GM19099 (cell line): ENCODE measurements around the gene TAF13.

Experiments
- POLR2A ChIP-seq: IDR thresholded peaks from 3 replicates; pipeline ENCODE4 v1.6.1; 2011; ENCODE audit warnings: low read depth; ENCODE audit not compliant: insufficient read length; ENCODE audit errors: extremely low read depth

TAF13 gene

DNA sequence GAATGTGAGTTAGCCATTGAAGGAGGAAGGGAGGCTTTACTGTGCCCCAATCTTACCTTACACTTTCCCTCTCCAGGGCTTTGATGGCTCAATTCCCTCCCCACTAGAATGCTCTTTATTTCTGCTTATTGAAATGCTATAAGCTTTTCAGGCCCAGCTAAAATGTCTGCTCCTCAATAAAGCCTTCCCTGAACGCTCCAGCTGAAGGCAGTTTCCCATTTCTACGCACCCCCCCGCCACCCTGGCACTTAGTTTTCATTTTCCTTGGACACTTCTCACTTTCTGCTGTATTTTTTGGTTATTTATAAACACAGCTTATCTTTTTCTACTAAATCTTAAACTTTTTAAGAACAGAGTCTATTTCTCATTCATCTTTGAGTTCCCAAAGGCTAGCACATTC, 7.7 kb upstream of the TAF13 start:
- TF ChIP-seq POLR2A = no peak

DNA sequence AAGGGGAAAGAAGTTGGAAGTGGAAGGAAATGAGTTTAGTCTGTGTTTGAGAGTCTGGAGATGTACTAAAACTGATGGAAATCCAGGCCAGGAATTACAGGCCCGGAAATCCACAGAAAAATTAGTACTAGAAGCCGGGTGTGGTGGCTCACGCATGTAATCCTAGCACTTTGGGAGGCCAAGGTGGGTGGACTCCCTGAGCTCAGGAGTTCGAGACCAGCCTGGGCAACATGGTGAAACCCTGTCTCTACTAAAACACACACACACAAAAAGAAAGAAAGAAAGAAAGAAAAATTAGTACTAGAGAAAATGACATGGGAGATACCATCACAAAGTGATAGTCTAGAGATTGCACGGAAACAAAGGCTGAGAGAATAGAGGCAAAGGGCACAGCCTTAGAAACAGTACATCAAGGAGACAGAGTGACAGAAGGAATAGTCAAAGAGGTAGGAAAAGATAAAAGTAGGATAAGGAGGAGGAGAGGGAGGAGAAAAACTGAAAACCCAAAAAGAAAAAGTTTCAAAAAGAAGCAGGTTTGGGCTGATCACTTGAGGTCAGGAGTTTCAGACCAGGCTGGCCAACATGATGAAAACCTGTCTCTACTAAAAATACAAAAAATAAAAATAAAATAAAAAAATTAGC, 4.8 kb upstream of the TAF13 start:
- TF ChIP-seq POLR2A = no peak

DNA sequence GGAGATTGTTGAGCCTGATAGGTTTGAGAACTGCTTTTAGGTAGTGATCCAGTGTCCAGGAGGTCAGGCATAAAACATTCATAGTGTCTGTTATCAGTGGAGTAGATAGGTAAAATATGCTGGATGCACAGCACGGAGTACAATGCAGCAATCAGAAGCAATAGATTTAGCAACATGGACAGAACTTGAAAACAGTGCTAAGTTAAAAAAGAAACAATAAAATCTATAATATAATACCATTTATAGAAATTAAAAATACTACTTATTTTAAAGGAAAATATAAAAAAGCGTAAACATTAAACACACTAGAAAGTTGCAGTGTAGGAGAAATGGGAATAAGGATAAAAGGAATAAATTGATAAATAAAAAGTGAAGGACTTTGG, 3.4 kb upstream of the TAF13 start:
- no peak for TF ChIP-seq POLR2A

DNA sequence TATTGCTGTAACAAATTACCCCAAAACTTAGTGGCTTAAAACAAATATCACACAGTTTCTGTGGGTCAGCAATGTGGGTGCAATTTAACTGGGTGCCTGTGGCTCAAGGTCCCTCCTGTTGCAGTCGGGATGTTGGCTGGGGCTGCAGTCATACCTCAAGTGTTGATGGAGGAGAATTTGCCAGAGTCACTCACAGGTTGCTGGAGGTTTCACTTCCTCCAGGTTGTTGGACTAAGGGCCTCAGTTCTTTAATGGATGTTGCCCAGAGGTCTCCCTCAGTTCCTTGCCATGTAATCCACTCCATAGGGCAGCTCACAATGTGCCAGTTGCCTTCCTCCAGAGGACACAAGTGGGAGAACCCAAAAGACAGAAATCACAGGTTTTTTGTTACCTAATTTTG, 2.5 kb upstream of the TAF13 start:
- no peak for TF ChIP-seq POLR2A

DNA sequence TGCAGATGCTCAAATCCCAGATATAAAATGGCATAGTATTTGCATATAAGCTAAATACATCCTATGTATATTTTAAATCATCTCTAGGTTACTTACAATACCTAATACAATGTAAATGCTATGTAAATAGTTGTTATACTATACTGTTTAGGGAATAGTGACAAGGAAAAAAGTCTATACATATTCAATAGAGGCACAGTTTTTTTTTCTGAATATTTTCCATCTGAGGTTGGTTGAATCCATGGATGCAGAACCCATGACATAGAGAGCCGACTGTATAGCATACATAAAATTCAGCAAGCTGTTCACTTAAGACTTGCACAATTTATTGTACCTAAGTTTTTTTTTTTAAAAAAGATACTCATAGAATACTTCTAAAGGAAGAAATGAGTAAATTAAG, 6.5 kb downstream of the TAF13 start:
- TF ChIP-seq POLR2A = no peak

DNA sequence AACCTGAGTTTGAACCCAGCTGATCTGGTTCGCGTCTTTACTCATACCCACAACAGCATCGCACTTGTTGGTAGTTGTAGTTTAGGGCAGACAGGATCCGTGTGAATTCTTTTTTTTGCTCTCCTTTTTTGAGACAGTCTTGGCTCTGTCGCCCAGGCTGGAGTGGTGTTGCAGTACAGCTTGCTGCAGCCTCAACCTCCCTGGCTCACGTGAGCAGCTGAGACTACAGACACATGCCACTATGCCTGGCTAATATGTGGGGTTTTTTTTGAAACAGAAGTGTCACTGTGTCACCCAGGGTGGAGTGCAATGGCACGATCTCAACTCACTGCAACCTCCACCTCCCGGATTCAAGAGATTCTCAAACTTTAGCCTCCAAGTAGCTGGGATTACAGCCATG, 7.9 kb downstream of the TAF13 start:
- no peak for TF ChIP-seq POLR2A

DNA sequence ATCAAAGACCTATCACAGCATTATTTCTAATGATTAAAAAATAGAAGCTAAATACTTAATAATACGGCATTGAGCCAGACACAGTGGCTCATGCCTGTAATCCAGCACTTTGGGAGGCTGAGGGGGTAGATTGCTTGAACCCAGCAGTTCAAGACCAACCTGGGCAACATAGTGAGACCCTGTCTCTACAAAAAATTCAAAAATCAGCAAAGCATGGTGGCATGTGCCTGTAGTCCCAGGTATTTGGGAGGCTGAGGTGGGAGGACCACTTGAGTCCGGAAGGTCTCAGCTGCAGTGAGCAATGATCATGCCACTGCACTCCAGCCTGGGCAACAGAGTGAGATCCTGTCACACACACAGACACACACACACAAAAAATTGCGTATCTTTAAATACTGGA, 10.7 kb downstream of the TAF13 start:
- no peak for TF ChIP-seq POLR2A

DNA sequence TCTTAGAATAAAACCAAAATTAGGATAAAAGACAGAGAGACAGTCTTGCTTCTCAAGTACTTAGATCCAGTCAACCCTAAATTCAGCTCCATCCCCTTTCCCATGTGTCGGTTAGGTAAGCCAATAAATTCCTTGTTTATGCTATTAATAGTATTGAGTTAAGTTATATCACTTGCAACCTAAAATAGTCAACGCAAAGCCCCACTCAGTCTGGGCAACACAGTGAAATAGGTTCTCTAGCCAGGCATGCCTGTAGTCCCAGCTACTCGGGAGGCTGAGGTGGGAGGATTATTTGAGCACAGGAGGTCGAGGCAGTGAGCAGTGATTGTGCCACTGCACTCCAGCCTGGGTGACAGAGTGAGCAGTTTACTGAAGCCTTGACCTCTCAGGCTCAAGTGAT, 14.6 kb downstream of the TAF13 start:
- TF ChIP-seq POLR2A = no peak

DNA sequence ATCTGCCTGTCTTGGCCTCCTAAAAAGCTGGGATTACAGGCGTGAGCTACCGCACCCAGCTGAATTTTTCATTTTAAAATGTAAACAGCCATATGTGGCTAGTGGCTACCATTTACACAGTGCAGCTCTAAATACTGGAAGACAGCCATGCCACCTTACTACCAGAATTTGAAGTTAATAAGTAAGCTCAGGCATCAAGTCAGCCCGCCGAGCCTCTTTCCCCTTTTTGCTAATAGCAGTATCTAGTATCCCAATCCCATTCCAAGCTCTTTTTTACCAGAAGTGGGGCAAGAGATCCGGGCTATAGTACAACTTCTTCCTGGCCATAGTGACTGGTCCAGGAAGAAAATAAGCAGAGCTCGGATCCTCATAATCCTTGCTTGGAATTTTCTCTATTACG, 15.1 kb downstream of the TAF13 start:
- no peak for TF ChIP-seq POLR2A

DNA sequence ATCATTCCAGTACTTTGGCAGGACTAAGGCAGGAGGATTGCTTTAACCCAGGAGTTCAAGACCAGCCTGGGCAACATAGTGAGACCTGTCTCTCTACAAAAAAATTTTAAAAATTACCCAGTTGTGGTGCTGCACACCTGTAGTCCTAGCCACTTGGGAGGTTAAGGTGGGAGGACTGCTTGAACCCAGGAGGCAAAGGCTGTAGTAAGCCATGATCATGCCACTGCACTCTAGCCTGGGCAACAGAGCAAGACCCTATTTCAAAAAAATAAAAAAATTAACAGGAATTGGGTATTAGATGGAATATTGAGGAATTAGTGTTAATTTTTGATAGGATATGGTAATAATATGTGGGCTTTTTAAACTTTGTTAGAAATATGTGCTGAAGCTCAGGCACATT, 16.8 kb downstream of the TAF13 start:
- TF ChIP-seq POLR2A = no peak

DNA sequence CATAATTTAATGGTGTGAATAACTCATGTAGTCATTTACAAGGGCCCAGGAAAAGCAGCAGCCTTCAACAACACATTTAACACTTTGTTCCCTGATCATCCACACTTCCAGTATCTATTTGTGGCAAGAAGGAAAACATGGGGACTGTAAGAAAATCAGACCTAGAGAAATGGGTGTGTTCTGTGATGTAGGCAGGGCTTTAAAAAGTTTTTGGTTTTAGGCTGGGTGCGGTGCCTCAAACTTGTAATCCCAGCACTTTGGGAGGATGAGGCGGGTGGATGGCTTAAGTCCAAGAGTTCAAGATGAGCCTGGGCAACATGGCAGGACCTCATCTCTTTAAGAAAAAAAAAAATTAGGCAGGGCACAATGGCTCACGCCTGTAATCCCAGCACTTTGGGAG, 19.7 kb downstream of the TAF13 start:
- TF ChIP-seq POLR2A = no peak

DNA sequence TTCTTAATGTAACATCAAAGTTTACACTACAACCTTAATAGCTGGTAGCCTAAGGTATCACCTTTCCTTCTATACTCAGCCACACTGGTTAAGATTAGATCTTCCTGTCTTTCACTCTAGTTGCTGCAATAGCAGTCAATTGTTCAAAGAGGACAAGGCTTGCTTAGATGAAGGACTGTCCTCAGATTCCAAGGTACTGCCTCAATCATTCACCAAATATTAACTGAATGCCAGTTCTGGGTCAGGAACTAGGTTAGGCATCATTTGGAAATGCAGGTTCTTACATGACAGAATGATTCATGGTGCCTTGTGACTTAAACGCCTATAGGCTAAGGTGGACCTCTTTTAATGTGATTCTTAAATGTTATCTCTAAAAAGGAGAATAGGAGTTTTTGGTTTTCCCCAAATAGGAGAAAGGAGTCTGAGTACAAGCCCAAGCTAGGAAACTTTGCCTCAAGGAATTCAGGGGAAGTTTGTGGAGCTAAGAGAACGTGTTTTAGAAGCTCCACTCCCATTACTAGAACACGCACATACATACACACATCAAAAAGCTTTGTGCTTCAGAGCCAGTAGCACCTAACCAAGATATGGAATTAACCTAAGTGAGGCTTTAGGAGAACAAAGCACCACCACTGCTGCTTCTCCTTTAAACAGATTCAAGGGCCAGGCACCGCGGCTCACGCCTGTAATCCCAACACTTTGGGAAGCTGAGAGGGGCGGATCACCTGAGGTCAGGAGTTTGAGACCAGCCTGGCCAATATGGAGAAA, 25.4 kb downstream of the TAF13 start:
- no peak for TF ChIP-seq POLR2A

DNA sequence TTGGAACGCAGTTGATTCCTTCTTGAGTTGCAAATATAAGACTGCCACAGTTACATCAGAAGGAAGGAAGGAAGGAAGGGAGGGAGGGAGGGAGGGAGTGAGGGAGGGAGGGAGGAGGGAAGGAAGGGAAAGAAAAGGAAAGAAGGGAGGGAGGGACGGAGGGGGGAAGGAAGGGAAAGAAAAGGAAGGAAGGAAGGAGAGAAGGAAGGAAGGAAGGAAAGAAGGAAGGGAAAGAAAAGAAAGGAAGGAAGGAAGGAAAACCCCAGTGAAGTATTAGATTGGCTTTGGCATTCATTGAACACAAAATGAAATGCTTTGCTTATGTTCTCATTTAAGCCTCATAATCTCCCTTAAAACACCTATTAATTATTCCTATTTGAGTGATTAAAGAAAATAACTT, 27.5 kb downstream of the TAF13 start:
- no peak for TF ChIP-seq POLR2A

DNA sequence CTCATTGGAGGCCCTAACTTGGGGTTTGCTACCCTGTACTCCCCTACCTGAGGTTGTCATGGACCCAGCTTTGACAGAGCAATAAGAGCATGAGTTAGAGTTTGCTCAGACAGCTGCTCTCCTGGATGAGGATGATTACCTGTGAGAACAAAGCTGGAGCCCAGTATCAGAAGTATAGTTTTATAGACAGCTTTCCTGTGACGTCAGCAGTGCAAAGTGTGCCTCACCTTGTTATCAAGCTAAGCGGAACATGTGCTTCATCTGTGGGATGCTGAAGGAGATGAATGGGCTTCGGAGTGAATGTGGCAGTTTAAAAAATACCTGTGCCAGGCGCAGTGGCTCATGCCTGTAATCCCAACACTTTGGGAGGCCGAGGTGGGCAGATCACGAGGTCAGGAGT, 28.5 kb downstream of the TAF13 start:
- TF ChIP-seq POLR2A = no peak

DNA sequence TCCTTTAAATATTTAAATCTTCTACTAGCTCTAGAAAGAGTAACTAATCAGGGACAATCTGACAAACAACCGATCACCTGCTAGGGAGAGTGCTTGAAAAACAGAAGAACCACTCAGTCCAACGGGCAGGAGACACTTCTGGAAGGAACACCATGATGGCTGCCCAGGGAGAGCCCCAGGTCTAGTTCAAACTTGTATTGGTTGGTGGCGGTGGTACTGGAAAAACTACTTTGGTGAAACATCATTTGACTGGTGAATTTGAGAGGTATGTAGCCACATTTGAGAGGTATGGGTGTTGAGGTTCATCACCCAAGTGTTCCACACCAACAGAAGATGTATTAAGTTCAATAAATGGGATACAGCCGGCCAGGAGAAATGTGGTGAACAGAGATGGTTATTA, 29.1 kb downstream of the TAF13 start:
- no peak for TF ChIP-seq POLR2A

DNA sequence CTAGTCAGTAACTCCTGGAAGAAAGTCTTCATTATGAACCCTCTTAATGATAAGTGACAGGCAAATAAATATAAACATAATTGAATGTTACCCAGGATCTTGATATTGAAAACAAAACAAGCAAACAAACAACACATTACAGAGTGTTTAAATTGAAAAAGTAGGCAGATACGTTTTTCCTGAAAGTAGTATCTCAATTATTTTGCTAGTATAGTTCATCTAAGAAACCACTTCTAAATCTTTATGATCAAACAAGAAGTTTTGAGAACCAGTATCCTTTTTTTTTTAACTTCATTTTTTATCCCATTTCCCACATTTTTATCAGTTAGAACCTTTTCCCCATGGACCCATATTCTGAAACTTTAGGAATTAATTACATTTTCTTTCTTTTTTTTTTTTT, 30.2 kb downstream of the TAF13 start:
- TF ChIP-seq POLR2A = no peak

DNA sequence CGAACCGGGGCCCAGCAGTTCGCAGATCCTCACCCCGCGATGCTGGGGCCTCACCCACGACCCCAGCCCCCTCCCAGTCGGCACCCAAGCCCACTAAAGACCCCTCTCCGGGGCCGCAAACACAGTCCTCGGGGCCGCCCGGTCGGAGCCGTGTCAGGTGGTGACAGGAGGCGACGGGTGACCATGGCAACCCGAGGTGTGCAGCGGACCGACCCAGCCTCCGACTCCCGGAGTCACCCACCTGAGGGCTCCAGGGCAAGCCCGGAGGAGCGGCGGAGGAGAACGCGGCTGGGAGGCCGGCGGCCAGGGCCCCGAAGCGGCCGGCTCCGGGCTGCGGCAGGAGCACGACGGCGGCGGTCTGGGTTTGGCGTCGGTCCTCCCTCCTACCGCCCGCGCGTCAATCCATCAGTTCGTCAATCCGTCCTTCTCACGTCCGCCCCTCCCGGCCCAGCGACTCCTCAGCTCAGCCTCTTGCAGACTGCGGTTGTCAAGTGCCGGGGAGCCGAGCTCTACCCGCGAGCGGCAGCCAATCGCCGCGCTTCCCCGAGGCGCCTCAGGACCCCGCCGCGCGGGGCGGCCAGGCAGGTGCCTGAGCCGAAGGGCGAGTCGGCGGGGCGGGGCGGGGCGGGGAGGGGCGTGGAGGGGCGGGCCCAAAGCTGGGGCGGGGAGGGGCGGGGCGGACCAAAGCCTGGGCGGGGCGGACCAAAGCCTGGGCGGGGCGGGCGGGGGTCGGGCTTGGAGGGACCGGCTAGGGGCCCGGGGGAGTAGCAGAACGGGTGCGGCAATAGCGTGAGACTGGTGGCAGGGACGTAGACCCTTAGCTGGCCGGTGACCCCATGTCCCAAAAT, 34.0 kb downstream of the TAF13 start, which contains the start of gene WDR47:
Gene WDR47, minus strand, starts transcription at position 482 of the 848 bp plus-strand sequence. CDS start 18,590 bp downstream, outside the sequence.
- TF ChIP-seq POLR2A = peak; percentile 99
